Activated gamma-delta T cell treated with anti-CD3 and anti-CD28 coated beads, Interleukin-2, amount 50 U/mL, for 16 hours (primary cell): Measurements from ENCODE around the gene SHLD2.
"Not testable (repeated sequence)": the region's sequence is repeated elsewhere in the genome, so short reads cannot be mapped to it uniquely, and the experiment has no call there.

Experiments used
- DNase-seq: peaks from one replicate; pipeline ENCODE4 v3.0.0-alpha.2; 2020; ENCODE audit warnings: low read depth

The SHLD2 gene

GRCh38 chr10:87085537-87085936, 9.5 kb upstream of the SHLD2 start:
- DNase-seq: no peak

DNA sequence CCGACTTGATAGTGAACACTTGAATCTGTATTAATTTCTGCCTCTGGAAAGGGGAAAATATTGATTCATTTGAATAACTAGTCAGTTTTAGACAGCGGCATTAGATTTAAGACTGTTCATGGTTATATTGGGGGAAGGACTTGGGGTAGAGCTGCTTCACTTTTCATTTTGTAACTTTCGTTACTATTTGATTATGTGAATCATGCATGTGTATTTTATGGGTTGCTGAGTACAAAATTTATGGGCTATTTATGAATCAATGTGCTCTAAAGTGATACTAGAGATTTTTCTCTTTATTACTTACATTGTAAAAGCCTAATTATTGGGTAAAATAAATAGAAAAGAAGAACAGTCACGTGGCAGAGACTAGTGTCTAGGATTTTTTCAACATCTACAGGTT, 5.3 kb upstream of the SHLD2 start:
- no peak for DNase-seq

DNA sequence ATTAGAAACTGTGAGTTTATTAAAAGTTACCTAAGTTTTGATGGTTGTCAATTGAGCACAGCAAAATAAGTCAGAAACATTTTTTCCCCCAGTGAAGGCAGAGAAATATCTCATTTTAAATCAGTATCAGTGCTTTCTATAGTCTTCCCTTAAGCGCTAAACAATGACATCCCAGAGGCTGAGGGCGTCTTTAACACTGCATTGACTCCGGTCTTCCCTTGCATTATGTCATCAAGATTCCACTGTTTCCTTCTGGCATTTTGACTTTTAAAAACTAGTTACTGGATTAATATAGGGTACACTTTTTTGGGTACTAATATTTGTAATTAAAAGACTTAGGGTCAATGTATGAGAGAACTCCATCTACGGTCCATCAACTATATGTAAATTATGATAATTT, 4.2 kb upstream of the SHLD2 start:
- DNase-seq: no peak

DNA sequence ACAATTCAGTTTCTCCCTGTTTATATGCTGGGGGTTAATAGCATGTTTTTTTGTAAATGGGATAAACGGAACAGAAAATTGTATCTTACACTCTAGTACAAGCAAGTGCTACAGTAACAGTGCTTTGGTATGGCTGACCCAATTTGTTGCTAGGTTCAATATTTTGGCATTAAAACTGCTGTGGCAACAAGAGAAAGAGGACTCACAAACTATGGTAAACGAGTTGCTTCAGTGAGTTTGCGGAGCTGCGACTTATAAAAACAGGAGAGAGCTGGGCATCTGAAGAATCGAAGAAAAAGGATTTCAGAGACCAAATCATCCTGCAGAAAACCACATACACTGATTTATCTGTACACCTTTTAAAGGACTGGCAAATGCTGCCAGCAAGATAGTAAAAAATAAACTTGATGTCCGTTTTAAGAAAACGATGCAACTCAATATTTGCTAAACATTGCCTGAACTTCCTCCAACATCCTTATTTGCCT, 2.6 kb upstream of the SHLD2 start:
- no peak for DNase-seq

DNA sequence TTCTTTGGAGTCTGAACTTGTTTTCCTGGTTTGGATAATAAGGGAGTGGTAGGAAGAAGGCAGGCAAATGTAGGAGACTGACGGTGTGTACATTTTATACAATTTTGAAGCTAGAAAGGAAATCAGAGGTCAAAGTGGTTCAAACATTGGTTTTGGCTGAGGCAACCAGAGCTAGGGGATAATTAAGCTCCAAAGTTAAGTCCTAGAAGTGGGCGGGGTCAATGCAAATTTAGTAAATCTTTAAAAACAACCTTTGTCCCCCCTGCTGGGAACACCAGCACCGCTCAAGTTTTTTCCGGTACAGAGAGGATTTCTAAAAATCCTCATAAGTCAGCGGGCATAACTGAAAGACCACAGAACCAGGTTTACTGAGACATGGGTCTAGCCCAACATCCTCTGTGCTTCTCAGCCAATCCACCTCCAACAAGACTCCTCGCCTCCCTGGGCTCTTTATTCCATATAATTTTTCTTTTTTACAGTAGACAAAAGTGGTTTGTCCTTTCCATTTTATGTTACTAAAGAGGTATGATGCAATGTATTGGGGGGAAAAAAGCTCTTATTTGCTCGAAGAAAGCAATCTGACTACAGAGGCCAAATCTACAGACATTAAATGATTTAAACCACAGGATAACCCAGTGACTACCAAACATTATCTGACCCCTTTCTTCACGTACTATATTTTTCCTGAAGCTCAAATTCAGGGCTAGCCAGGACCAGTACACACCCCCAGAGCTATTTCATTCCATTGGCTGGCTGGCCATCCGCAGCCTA, 2.0 kb upstream of the SHLD2 start:
- DNase-seq: no peak

GRCh38 chr10:87093632-87094372, 1.2 kb upstream of the SHLD2 start:
- peak; percentile 54 for DNase-seq

- DNase-seq: peak; percentile 66
Measured at GRCh38 chr10:87095236-87095945, 385 bp downstream of the SHLD2 start.

DNA sequence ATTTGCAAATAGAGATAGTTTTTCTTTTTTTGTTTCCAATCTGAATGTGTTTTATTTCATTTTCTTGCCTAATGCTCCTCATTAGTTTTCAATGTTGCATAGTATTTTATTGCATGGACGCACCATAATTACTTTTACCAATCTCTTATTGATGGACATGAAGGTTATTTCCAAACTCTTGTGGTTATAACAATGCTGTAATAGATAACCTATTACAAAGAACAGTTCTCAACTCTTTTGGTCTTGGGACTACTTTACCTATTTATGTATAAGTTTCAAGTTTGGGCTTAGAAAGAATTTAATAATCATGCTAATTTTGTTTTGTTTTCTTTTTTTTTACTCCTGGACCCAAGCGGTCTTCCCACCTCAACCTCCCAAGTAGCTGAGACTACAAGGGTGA, 7.0 kb downstream of the SHLD2 start:
- DNase-seq: no peak

- DNase-seq: not testable (repeated sequence)
Measured at GRCh38 chr10:87104727-87105126, 9.7 kb downstream of the SHLD2 start.

DNA sequence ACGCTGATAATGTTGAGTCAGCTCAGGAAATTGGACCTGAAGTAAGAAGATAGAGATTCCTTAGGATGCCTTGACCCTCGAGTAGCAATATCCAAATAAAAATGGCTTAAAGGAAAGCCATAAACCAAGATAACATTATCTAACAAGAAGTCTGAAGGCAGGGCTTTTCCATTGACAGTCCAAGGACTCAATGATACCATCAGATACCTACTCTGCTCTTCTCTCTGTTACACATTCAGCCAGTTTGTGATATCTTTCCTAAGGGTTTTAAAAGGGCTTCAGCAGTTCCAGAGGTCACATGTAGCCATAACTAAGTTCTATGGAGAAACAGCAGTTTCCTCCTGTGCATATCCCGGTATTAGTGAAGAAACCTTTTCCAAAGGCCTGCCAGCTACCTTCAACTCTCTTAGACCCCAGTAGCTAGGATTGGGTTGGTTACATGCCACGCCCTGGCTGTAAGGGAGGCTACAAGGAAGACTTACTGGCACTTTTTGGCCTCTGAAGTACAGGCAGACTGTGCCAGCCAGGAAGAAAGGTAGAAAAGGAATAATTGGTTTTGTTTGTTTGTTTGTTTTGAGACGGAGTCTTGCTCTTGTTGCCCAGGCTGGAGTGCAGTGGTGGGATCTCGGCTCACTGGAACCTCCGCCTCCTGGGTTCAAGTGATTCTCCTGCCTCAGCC, 10.6 kb downstream of the SHLD2 start:
- no peak for DNase-seq

- not testable (repeated sequence) for DNase-seq
Measured at GRCh38 chr10:87118122-87118521, 23.1 kb downstream of the SHLD2 start.

GRCh38 chr10:87119029-87119428, 24.0 kb downstream of the SHLD2 start:
- not testable (repeated sequence) for DNase-seq

DNA sequence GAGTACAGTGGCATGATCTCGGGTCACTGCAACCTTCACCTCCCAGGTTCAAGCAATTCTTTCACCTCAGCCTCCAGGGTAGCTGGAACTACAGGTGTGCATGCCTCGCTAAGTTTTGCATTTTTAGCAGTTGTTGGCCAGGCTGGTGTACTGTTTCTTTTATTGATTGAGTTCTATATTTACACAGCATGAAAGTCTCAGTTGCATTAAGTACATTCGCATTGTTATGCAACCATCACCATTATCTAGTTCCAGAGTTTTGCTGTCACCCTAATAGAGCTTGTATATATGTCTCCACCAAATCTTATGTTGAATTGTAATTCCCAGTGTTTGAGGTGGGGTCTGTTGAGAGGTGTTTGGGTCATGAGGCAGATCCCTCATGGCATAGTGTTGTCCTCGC, 28.3 kb downstream of the SHLD2 start:
- not testable (repeated sequence) for DNase-seq

DNA sequence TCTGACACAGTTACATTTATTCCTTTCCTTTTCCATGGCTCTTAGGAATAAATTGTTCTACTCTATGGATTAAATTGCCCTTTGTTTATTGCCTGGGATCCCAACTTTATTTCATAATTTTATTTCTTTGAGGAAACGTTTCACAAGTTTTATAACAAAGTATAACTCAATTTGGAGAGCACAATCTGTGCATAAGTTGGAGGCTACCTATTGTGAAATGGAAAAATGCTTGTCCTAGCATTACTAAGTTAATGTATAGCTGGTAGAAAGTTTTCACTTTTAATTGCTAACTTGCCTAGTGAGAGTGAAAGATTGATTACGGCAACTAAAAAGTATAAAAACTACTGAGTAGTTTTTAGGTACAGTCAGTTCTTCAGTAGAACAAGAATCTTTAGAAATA, 32.0 kb downstream of the SHLD2 start:
- not testable (repeated sequence) for DNase-seq

DNA sequence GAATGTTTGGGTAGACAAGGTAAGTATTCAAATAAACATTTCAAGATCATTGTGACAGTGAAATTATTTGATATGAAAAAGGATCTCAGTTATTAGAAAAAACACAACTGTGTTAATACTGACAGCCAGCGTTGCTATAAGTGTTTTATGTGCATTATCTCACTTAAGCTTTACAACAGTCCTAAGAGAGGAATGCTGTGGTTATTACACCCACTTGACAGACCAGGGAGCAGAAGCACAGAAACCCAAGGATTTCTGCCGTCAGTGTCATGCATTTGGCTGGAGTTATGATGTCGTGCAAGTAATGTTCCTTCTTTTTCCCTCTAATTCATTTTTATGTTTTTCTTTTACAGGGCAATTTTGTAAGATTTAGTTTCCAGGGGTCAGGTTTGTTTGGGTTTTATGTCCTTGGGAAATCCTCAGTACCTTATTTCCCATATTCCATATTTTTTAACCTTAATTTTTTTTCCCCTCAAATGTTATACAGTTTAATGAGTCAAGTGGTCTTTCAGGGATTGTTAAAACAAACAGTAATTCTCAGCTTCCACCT, 32.7 kb downstream of the SHLD2 start:
- not testable (repeated sequence) for DNase-seq

- DNase-seq: not testable (repeated sequence)
Measured at GRCh38 chr10:87132176-87132575, 37.2 kb downstream of the SHLD2 start.

- not testable (repeated sequence) for DNase-seq
Measured at GRCh38 chr10:87133936-87134335, 38.9 kb downstream of the SHLD2 start.

DNA sequence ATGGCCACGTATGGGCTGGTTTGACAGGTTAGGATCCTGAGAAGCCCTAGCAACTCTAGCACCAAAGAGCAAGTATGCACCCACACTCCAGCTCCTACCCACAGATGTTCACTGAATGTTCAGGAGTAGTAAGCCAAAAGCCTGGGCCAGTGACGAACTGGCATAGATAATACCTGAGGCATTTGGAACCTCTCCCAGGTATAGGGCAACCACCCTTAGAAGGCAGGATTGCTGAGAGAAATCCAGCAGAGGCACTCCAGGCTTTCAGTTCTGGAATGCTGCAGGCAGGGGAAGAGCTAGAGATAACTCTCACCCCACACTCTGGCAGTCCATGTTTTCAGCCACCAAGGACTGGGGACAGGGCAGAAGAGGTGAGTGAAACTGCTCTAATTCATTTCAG, 39.4 kb downstream of the SHLD2 start:
- DNase-seq: not testable (repeated sequence)

DNA sequence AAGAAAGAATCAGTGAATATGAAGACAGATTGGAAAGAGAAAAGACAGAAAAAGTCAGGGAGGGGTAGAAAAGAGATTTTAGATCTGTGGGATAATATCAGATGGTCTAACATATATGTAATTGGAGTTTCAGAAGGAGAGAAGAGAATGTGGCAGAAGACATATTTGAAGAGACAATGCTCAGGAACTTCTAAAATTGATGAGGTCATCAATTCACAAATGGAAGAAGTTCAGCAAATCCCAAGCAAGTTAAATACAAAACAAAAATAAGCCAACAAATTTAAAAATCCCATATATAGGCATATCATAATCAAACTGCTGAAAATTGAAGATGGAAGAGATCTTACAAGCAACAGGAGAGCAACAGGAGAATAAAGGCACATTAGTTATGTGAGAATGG, 42.5 kb downstream of the SHLD2 start:
- DNase-seq: not testable (repeated sequence)

- not testable (repeated sequence) for DNase-seq
Measured at GRCh38 chr10:87142230-87143108, 47.5 kb downstream of the SHLD2 start.

- not testable (repeated sequence) for DNase-seq
Measured at GRCh38 chr10:87143109-87143418, 48.1 kb downstream of the SHLD2 start.
